Ureter (tissue), 1 donor: ENCODE results near the gene GPR160. TPM values are rescaled to one million over a fixed set of nuclear protein-coding genes. Genes with fewer than 3 reads are reported as not detected.
"Not testable (repeated sequence)": the region's sequence is repeated elsewhere in the genome, so short reads cannot be mapped to it uniquely, and the experiment has no call there.

ENCODE experiments used
- DNase-seq: peaks from one replicate; pipeline ENCODE4 v3.0.0-alpha.2; 2020; ENCODE audit warnings: low spot score
- total RNA-seq: library from RNA; stranded (reverse); gene quantifications from one replicate; pipeline ENCODE4 v1.2.4, GENCODE V29; 2023
- donor health status: DM: yes; HTN: yes; CAD: no.

GPR160 gene
- 62.1 TPM for total RNA-seq

DNA sequence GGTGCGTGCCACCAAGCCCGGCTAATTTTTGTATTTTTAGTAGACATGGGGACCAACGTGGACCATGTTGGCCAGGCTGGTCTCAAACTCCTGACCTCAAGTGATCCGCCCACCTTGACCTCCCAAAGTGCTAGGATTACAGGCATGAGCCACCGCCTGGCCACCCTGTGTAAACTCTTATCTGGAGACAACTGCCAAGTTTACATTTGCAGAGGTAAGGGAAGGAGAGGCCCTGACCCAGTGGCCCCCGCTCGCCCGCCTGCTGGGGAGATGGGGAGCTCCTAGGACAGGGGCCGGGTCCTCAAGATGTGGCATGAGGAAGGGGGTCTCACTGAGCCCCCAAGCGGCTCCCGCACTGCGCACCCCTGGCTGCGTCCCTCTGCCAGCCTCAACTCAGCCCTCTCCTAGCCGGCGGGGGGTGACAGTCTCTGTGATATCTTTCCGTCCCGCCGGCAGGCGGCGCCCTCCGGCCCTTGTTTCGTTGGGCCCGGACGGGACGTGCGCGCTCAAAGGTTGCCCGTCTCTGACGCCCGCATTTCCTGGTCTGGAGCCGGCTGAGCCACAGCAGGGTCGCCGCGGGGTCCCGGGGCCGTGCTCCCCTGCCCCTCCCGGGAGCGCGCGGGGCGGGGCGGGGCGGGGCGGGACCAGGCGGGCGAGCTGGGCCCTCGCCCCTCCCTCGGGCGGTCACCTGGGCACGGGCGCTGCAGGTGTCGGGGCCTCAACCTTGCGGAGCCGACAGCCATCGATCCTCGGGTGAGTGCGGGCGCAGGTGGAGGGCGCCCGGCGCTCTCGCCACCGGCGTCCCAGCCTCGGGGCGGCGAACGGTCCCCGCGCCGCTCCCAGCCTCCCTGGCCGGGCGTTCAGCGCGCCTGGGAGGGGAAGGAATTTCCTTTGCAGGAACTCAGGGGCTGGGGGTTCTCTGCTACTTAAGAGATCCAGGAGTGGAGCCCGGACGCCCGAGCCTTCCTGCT is at the start of gene GPR160:
TSS of gene GPR160 (plus strand) at position 533 of the 971 bp plus-strand sequence. CDS start 45,978 bp downstream, outside the sequence.
- DNase-seq: peak; percentile 85

GRCh38 chr3:169990431-169990830 is 47.4 kb upstream of the GPR160 start:
- no peak for DNase-seq

GRCh38 chr3:169992156-169992555 is 45.6 kb upstream of the GPR160 start:
- DNase-seq: no peak

GRCh38 chr3:169992781-169993180 is 45.0 kb upstream of the GPR160 start:
- no peak for DNase-seq

- DNase-seq: no peak
Observed at GRCh38 chr3:169993761-169994160, 44.0 kb upstream of the GPR160 start.

DNA sequence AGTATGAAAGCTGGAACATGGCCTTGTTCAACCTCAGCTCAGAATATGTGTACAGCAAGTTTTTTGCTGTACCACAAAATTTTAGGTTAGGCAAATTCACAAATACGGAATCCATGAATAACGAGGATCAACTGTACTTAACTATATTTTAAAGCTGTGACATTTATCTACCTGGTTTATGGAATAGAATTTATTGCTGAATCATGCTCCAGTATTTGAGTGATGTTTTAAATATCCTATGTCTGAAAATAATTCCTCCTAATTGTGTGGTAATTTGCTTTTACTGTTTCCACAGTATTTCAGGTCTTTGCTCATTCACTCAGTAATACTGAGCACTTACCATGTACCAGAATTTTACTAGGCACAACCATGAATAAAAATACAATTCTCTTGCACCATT is 41.7 kb upstream of the GPR160 start:
- DNase-seq: no peak

DNA sequence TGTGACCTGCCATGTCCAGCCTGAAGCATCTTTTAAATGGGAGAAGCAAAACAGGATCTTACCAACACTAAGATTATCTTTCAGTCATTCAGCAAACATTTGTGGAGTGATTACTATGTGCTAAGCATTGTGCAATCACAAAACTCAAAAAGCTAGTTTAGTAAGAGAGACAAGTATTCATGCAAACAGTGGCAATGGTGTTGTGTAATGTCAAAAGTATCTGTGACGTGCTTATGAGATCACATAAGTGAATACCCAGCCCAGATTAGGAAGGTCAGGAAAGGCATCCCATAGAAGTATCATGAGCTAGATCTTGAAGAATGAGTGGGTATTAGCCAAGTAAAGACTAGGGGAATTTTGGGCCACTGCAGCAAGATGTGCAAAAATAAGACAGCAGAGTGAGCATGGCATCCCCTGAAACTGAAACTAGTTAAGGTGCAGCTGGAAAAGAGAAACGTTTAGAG is 39.1 kb upstream of the GPR160 start:
- DNase-seq: no peak

DNA sequence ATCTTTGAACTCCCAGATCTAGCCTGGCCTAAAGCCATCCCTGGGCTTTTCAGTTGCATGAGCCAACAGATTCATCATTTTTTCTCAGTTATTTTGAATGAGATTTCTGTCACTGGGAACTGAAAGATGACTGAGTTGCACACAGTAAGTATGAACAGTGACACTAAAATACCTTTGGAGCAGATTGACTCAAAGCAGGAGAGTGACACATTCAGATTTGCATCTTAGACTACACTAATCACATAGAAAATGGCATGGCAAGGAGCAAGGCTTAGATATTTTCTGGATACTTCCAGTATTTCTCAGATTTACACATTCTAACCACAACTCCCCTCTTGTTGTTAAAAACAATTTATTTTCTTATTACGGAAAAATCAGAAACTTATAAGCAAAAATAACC is 38.4 kb upstream of the GPR160 start:
- DNase-seq: no peak

DNA sequence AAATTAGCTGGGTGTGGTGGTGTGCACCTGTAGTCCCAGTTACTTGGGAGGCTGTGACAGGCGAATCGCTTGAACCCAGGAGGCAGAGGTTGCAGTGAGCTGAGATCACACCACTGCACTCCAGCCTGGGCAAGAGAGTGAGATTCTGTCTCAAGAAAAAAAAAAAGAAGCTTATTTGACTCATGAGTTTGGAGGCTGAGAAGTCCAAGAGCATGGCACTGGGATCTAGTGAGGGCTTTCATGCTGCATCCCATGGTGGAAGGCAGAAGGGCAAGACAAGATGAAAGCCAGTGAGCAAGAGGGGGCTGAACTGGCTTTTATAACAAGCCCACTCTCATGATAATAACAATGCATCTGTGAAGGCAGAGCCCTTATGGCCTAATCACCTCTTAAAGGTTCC is 37.7 kb upstream of the GPR160 start:
- no peak for DNase-seq

- DNase-seq: no peak
Observed at GRCh38 chr3:170002231-170002630, 35.6 kb upstream of the GPR160 start.

GRCh38 chr3:170002879-170003278 is 34.9 kb upstream of the GPR160 start:
- DNase-seq: no peak

DNA sequence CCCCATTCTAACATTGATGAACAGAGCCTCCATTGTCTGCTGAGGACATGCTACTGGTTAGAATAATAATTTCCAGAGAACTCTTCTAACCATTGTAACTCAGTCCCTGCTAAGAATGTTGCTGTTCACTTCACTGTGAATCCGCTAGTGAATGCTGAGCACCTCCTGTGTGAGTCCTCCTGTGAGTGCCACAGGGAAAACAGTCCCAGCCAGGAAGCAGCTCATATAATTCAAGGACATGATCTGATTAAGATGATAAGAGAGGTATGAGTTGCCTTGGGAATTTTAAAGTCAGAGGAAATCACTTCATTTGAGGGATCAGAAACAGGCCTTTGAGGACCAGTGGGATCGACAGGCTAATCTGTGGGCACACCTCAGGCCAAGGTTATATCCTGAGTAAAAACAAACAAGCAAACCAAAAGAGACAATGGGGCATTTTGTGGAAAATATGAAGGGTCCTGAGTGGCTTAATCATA is 33.9 kb upstream of the GPR160 start:
- no peak for DNase-seq

DNA sequence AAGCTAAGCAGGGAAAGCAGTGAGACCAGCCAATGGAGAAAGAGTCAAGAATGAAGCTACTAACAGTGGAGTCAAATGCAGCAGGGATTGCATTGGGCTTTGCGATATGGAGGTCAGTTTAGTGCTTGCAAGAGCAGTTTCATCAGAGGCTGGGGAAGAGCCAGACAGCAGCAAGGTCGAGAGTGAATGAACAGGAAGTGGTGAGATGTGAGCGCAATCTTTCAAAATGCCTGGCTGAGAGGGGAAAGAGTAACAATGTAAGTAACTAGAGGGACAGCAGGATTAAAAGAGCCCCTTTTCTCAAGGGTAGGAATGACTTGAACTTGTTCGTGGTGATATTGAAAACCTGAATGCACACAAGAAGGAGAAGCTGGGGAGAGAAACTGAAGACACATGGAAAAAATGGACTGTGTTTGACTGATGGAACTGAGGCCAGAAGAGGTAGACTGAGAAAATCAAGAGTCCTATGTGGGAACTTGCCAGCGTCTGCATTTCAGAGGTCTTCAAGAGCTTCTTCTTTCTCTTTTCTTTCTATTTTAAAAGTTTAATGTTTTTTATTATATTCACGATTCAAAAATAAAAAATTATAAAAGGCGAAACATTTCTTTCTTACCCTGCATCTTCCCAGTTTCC is 30.6 kb upstream of the GPR160 start:
- no peak for DNase-seq

GRCh38 chr3:170010498-170010897 is 27.3 kb upstream of the GPR160 start:
- DNase-seq: no peak

- no peak for DNase-seq
Observed at GRCh38 chr3:170012683-170013400, 25.0 kb upstream of the GPR160 start.

DNA sequence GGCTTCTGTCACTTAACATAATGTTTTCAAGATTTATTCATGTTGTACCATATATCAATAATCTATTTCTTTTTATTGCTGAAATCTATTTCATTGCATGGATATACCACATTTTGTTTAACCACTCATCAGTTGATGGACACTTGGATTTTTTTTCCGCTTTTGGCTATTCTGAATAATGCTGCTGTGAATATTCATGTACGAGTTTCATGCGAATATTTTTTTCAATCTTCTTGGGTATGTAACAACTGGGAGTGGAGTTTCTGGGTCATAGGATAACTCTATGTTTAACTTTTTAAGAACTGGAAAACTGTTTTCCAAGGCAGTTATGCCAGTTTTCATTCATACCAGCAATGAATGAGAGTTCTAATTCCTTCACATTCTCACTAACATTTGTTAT is 21.7 kb upstream of the GPR160 start:
- DNase-seq: no peak

DNA sequence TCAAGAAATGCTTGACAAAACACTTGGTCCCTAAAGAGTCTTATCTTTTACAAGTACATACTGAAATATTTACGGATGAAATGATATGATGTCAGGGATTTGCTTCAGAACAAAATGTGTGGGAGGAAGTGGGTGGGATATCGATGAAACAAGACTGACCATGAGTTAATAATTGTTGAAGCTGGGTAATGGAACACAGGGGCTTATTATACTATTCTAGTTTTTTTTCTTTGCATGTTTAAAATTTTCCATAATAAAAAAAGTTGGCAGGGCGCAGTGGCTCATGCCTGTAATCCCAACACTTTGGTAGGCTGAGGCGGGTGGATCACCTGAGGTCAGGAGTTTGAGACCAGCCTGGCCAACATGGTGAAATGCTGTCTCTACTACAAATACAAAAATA is 18.5 kb upstream of the GPR160 start:
- DNase-seq: not testable (repeated sequence)

- DNase-seq: no peak
Observed at GRCh38 chr3:170021083-170021482, 16.7 kb upstream of the GPR160 start.

- DNase-seq: no peak
Observed at GRCh38 chr3:170022336-170022735, 15.5 kb upstream of the GPR160 start.

- DNase-seq: no peak
Observed at GRCh38 chr3:170023165-170023564, 14.6 kb upstream of the GPR160 start.

DNA sequence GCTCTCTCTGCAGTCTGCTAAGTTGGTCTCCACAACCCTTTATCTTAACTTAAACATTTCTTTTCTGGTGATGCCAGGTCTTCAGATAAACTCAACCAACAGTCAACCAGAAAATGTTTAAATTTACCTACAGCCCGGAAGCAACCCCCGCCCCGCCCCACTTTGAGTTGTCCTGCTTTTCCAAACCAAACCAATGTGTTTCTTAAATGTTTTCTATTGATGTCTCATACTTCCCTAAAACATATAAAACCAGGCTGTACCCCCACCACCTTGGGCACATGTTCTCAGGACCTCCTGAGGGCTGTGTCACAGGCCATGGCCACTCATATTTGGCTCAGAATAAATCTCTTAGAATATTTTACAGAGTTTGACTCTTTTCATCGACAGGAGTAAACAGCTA is 13.2 kb upstream of the GPR160 start:
- DNase-seq: no peak
